IMR-90 (cell line): Measurements from ENCODE around the gene CSNK2A1. TPM values are rescaled to one million over a fixed set of nuclear protein-coding genes. Genes with fewer than 3 reads are reported as not detected.

Experiments used
- ATAC-seq: fragments of 200-7000 bp; cut with Tn5 transposase; 2 replicates; pipeline ENCODE4 v1.9.1; 2020; ENCODE audit warnings: low read depth, mild to moderate bottlenecking, moderate library complexity
- BruUV-seq: library from RNA; stranded (reverse); fragments of 400-500 nt; replicated peaks from 2 replicates; lab custom pipeline; 2021; lab: Mats Ljungman, UMichigan
- CTCF ChIA-PET: fragments of 300-600 bp; formaldehyde crosslinking; extraction: SDS; loops from one replicate; lab custom pipeline; 2021; ENCODE audit warnings: antibody characterized with exemption; lab: Yijun Ruan, JAX
- POLR2A ChIA-PET: fragments of 300-600 bp; sonication (Branson Sonifier 250); formaldehyde crosslinking; loops from one replicate; lab custom pipeline; 2022; ENCODE audit warnings: antibody characterized with exemption; ENCODE audit not compliant: unreplicated experiment; lab: Charles Lee
- DNase-seq: peaks from one replicate; pipeline ENCODE4 v3.0.0; 2013
- H2AFZ ChIP-seq: replicated peaks from 2 replicates; pipeline ENCODE3; 2013; ENCODE audit warnings: low read length, mild to moderate bottlenecking; ENCODE audit not compliant: poor library complexity
- H2AK5ac ChIP-seq: 2 replicates; pipeline ENCODE4 v1.6.1; 2013; ENCODE audit warnings: low read depth, low read length, inconsistent platforms
- H2AK9ac ChIP-seq: replicated peaks from 2 replicates; pipeline ENCODE3; 2013; ENCODE audit warnings: mild to moderate bottlenecking, low read depth, low read length, moderate library complexity; ENCODE audit not compliant: poor library complexity
- H2BK120ac ChIP-seq: 2 replicates; pipeline ENCODE4 v1.6.1; 2013; ENCODE audit warnings: low read depth, low read length, inconsistent platforms
- H2BK15ac ChIP-seq: 3 replicates; pipeline ENCODE4 v1.6.1; 2013; ENCODE audit warnings: low read depth, low read length, inconsistent platforms
- H2BK20ac ChIP-seq: 2 replicates; pipeline ENCODE4 v1.6.1; 2013; ENCODE audit warnings: low read depth, mild to moderate bottlenecking, inconsistent platforms, low read length, moderate library complexity
- H2BK5ac ChIP-seq: 2 replicates; pipeline ENCODE4 v1.6.1; 2013; ENCODE audit warnings: mild to moderate bottlenecking, low read depth, low read length, inconsistent platforms; ENCODE audit not compliant: poor library complexity, severe bottlenecking
- H3K14ac ChIP-seq: replicated peaks from 2 replicates; pipeline ENCODE4 v1.6.1; 2013; ENCODE audit warnings: low read depth, low read length, inconsistent platforms
- H3K18ac ChIP-seq: 2 replicates; pipeline ENCODE4 v1.6.1; 2013; ENCODE audit warnings: low read depth, low read length, control low read depth
- H3K23ac ChIP-seq: 2 replicates; pipeline ENCODE4 v1.6.1; 2013; ENCODE audit warnings: low read depth, low read length, inconsistent platforms
- H3K27ac ChIP-seq: 2 replicates; pipeline ENCODE4 v1.5.1; 2013; ENCODE audit warnings: mild to moderate bottlenecking, control low read depth, low read length; ENCODE audit not compliant: insufficient read depth
- H3K27me3 ChIP-seq: 2 replicates; pipeline ENCODE4 v1.6.1; 2013; ENCODE audit warnings: low read length; ENCODE audit not compliant: control insufficient read depth, insufficient read depth
- H3K36me3 ChIP-seq: 2 replicates; pipeline ENCODE4 v1.6.1; 2013; ENCODE audit warnings: low read length, mixed read lengths; ENCODE audit not compliant: control insufficient read depth, insufficient read depth
- H3K4ac ChIP-seq: 2 replicates; pipeline ENCODE4 v1.6.1; 2013; ENCODE audit warnings: low read depth, low read length, inconsistent platforms
- H3K4me1 ChIP-seq: 2 replicates; pipeline ENCODE4 v1.6.1; 2013; ENCODE audit warnings: low read length, mixed read lengths; ENCODE audit not compliant: control insufficient read depth, insufficient read depth
- H3K4me2 ChIP-seq: 2 replicates; pipeline ENCODE4 v1.6.1; 2013; ENCODE audit warnings: low read depth, mild to moderate bottlenecking, control low read depth, low read length, moderate library complexity
- H3K4me3 ChIP-seq: 2 replicates; pipeline ENCODE4 v1.5.1; 2013; ENCODE audit warnings: low read depth, mild to moderate bottlenecking, control low read depth, low read length, moderate library complexity; ENCODE audit not compliant: insufficient read depth
- H3K56ac ChIP-seq: 2 replicates; pipeline ENCODE4 v1.6.1; 2013; ENCODE audit warnings: low read length, inconsistent platforms; ENCODE audit not compliant: insufficient read depth; ENCODE audit errors: extremely low read depth
- H3K79me1 ChIP-seq, 2 experiments: 2 replicates each; pipeline ENCODE4 v1.6.1; 2013; ENCODE audit warnings: low read length in 2 of 2, inconsistent platforms in 1 of 2, low read depth in 1 of 2
- H3K9ac ChIP-seq: 2 replicates; pipeline ENCODE4 v1.6.1; 2013; ENCODE audit warnings: low read depth, low read length, control low read depth
- H3K9me1 ChIP-seq: 2 replicates; pipeline ENCODE4 v1.6.1; 2013; ENCODE audit warnings: low read length, inconsistent platforms; ENCODE audit not compliant: insufficient read depth
- H3K9me3 ChIP-seq: 2 replicates; pipeline ENCODE4 v1.6.1; 2013; ENCODE audit warnings: low read length; ENCODE audit not compliant: control insufficient read depth, insufficient read depth
- H4K20me1 ChIP-seq: 2 replicates; pipeline ENCODE4 v1.6.1; 2013; ENCODE audit warnings: low read length, inconsistent platforms; ENCODE audit not compliant: insufficient read depth
- H4K5ac ChIP-seq: 2 replicates; pipeline ENCODE4 v1.6.1; 2013; ENCODE audit warnings: mild to moderate bottlenecking, low read depth, low read length, control low read depth
- H4K8ac ChIP-seq, 2 experiments: 2 replicates each; pipeline ENCODE4 v1.6.1; 2013; ENCODE audit warnings: low read depth in 2 of 2, low read length in 2 of 2, control low read depth in 1 of 2, inconsistent platforms in 1 of 2
- H4K91ac ChIP-seq: 2 replicates; pipeline ENCODE4 v1.6.1; 2013; ENCODE audit warnings: low read depth, low read length, inconsistent platforms; ENCODE audit not compliant: insufficient read depth
- BHLHE40 ChIP-seq: fragments of 150-350 bp; IDR thresholded peaks from 2 replicates; pipeline ENCODE4 v1.6.1; 2016; ENCODE audit warnings: mild to moderate bottlenecking, low read depth, low read length
- CEBPB ChIP-seq: IDR thresholded peaks from 2 replicates; pipeline ENCODE4 v1.6.1; 2012; ENCODE audit warnings: low read depth, low read length, improper control_type of control experiment
- CHD1 ChIP-seq: IDR thresholded peaks from 2 replicates; pipeline ENCODE4 v1.6.1; 2012; ENCODE audit warnings: low read depth, low read length, improper control_type of control experiment
- FOS ChIP-seq: fragments of 150-350 bp; IDR thresholded peaks from 2 replicates; pipeline ENCODE4 v1.6.1; 2016; ENCODE audit warnings: low read depth, low read length
- MAFK ChIP-seq: IDR thresholded peaks from 2 replicates; pipeline ENCODE4 v1.6.1; 2012; ENCODE audit warnings: low read depth, low read length, improper control_type of control experiment
- MAZ ChIP-seq: IDR thresholded peaks from 2 replicates; pipeline ENCODE4 v1.6.1; 2012; ENCODE audit warnings: low read depth, mild to moderate bottlenecking, low read length, improper control_type of control experiment, moderate library complexity, borderline replicate concordance
- MXI1 ChIP-seq: IDR thresholded peaks from 2 replicates; pipeline ENCODE4 v1.6.1; 2012; ENCODE audit warnings: low read depth, mild to moderate bottlenecking, low read length, moderate library complexity, borderline replicate concordance
- NFE2L2 ChIP-seq: fragments of 150-350 bp; IDR thresholded peaks from 2 replicates; pipeline ENCODE4 v1.6.1; 2016; ENCODE audit warnings: low read depth, mild to moderate bottlenecking, low read length
- POLR2A ChIP-seq: IDR thresholded peaks from 2 replicates; pipeline ENCODE4 v1.6.1; 2012; ENCODE audit warnings: mild to moderate bottlenecking, low read depth, low read length
- RAD21 ChIP-seq: IDR thresholded peaks from 2 replicates; pipeline ENCODE4 v1.6.1; 2012; ENCODE audit warnings: low read length, improper control_type of control experiment
- RCOR1 ChIP-seq: IDR thresholded peaks from 2 replicates; pipeline ENCODE4 v1.6.1; 2012; ENCODE audit warnings: mild to moderate bottlenecking, low read length, improper control_type of control experiment; ENCODE audit not compliant: insufficient replicate concordance
- RFX5 ChIP-seq: IDR thresholded peaks from 2 replicates; pipeline ENCODE4 v1.8.0; 2012; ENCODE audit warnings: low read depth, mild to moderate bottlenecking, low read length, moderate library complexity
- SMC3 ChIP-seq: fragments of 150-350 bp; IDR thresholded peaks from 2 replicates; pipeline ENCODE4 v1.6.1; 2016; ENCODE audit warnings: low read depth, mild to moderate bottlenecking, antibody characterized with exemption, low read length, moderate library complexity
- WGBS, 2 experiments: methylation state at CpG; one replicate each; pipeline versions ENCODE4 v1.1.5 to v1.1.7; 2013; ENCODE audit warnings: missing lambda C conversion rate in 2 of 2; ENCODE audit not compliant: insufficient read length in 1 of 2; ENCODE audit errors: extremely low coverage in 2 of 2; 5-methylcytosine and 5-hydroxymethylcytosine counted together
- dilution Hi-C: fragments of 300-500 bp; cut with HindIII; formaldehyde crosslinking; loops from one replicate; pipeline ENCODE4 v1.14.3; 2018; ENCODE audit warnings: low sequenced_read_pairs; ENCODE audit not compliant: unreplicated experiment
- in situ Hi-C: fragments of 300-500 bp; cut with MboI; formaldehyde crosslinking; loops from 3 replicates; pipeline ENCODE4 v1.14.3; 2019; ENCODE audit warnings: low sequenced_read_pairs, inconsistent platforms, mixed read lengths
- intact Hi-C: fragments of 100-400 bp; cut with micrococcal nuclease; formaldehyde crosslinking; loops from 2 replicates; pipeline ENCODE4 v1.10.0; 2022
- polyA plus RNA-seq, 3 experiments: library from polyadenylated mRNA; depleted of rRNA; stranded (reverse); fragments of >200 nt; gene quantifications; 2 replicates each; pipeline ENCODE4 v1.2.3, GENCODE V29; 2012; ENCODE audit warnings: low replicate concordance in 1 of 3
- total RNA-seq: library from RNA; depleted of rRNA; stranded (reverse); fragments of >200 nt; gene quantifications from 2 replicates; pipeline ENCODE4 v1.2.3, GENCODE V29; 2012
- TF ChIP-seq, protein P1 (sequence below): conservative IDR thresholded peaks from 2 replicates; pipeline ENCODE4 v1.5.1; 2012; ENCODE audit warnings: mild to moderate bottlenecking, low read depth, low read length, improper control_type of control experiment
- TF ChIP-seq, protein P2 (sequence below): fragments of 150-350 bp; IDR thresholded peaks from 2 replicates; pipeline ENCODE4 v1.6.1; 2016; ENCODE audit warnings: low read depth, mild to moderate bottlenecking, low read length, moderate library complexity, borderline replicate concordance

CSNK2A1 gene
- total and polyA plus RNA-seq, 2 of the 4 experiments (the other 2 are of a cell fraction), result 86.3 to 151 TPM

DNA sequence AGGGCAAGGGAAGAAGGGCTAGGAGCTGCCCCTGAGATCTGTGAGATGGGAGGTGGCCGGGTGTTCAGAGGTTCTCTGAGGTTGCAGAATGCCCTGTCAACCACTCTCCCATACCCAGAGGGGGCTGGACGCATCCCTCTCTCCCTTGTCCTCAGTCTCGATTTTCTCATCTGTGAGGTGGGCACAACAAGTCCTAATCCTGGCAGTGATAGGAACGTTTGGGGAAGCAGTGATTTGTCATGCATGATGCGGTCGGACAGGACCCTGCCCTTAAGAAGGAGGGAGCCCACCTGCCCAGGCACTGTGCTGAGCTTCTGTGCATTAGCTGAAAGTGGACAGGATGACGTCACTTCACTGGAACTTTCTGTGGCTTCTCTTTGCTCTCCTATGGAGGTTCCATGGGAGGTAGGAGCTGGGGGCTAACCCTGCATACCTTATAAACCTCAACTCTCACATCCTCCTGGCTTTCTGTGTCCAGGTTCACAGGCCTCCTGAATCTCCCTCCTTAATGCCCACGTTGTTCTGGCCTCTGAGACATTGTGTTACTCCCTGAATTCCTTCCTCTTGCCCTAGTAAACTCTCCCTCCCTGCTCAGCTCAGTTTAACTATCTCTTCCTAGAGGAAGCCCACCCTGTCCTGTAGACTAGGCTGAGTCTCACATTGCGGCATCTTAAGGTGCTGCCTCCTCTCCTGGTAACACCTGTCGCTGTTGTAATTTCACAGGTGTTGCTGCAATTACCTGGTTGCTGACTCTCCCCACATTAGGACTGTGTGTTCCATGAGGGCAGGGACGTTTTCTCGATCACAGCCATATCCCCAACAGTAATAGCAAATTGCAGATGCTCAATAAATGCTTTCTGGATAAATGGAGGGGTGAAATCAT, 30.1 kb upstream of the CSNK2A1 start:
- BruUV-seq, result no TSS peak
- Histone ChIP-seq H3K36me3 (no peaks in the 10 kb centered on the region), H2BK20ac (no peak overlapping the region), H3K4me1 (no peaks in the 10 kb centered on the region), H3K56ac (no peak overlapping the region), H4K20me1 (no peaks in the 10 kb centered on the region), H3K27ac (no peak overlapping the region), H2BK120ac (no peak overlapping the region), H3K4me2 (no peak overlapping the region), H3K14ac (no peak overlapping the region), H3K9me1 (no peaks in the 10 kb centered on the region), H3K9ac (no peak overlapping the region), H2BK5ac (no peak overlapping the region), H3K4ac (no peak overlapping the region), H3K4me3 (no peak overlapping the region), H3K18ac (no peak overlapping the region), H2AFZ (no peak overlapping the region), H2BK15ac (no peak overlapping the region), H3K27me3 (peaks cover 40% of the 10 kb centered on the region), H2AK5ac (no peak overlapping the region), H4K8ac (no peak overlapping the region), H3K9me3 (no peaks in the 10 kb centered on the region), H2AK9ac (no peak overlapping the region), H4K5ac (no peak overlapping the region), H4K91ac (no peak overlapping the region), H3K79me1 (no peaks in the 10 kb centered on the region), H3K23ac (no peak overlapping the region)
- intact Hi-C loops (no loop called here), dilution Hi-C loops (no loop called here), in situ Hi-C loops (no loop called here)
- DNase-seq (no peak), ATAC-seq (no peak)
- ChIA-PET POLR2A (no interaction called here), CTCF (interaction anchor here (1.5 kb wide), 1 partner anchor 8 kb away, joined by 3 read pairs; no protein-coding TSS in a partner anchor)
- WGBS, 2 experiments, result 92% methylated on average over 2 of the region's 12 CpGs; no CpG with 5 or more reads in 1 of the 2 experiments
- TF ChIP-seq MAFK (no peak), SMC3 (no peak), RFX5 (no peak), CHD1 (no peak), BHLHE40 (no peak), RAD21 (no peak), CEBPB (no peak), MAZ (no peak), POLR2A (no peak), MXI1 (no peak), FOS (no peak), NFE2L2 (no peak), RCOR1 (no peak)
- TF ChIP-seq, protein P1, sequence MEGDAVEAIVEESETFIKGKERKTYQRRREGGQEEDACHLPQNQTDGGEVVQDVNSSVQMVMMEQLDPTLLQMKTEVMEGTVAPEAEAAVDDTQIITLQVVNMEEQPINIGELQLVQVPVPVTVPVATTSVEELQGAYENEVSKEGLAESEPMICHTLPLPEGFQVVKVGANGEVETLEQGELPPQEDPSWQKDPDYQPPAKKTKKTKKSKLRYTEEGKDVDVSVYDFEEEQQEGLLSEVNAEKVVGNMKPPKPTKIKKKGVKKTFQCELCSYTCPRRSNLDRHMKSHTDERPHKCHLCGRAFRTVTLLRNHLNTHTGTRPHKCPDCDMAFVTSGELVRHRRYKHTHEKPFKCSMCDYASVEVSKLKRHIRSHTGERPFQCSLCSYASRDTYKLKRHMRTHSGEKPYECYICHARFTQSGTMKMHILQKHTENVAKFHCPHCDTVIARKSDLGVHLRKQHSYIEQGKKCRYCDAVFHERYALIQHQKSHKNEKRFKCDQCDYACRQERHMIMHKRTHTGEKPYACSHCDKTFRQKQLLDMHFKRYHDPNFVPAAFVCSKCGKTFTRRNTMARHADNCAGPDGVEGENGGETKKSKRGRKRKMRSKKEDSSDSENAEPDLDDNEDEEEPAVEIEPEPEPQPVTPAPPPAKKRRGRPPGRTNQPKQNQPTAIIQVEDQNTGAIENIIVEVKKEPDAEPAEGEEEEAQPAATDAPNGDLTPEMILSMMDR, result no peak
- TF ChIP-seq, protein P2, sequence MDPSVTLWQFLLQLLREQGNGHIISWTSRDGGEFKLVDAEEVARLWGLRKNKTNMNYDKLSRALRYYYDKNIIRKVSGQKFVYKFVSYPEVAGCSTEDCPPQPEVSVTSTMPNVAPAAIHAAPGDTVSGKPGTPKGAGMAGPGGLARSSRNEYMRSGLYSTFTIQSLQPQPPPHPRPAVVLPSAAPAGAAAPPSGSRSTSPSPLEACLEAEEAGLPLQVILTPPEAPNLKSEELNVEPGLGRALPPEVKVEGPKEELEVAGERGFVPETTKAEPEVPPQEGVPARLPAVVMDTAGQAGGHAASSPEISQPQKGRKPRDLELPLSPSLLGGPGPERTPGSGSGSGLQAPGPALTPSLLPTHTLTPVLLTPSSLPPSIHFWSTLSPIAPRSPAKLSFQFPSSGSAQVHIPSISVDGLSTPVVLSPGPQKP, result no peak
